HS-27A (cell line): ENCODE measurements around the gene GREB1.

Experiments used
- DNase-seq: peaks from one replicate; pipeline ENCODE4 v3.0.0-alpha.2; 2012; ENCODE audit warnings: low read depth, missing footprints

Gene GREB1

GRCh38 chr2:11681722-11682589 lies 148.1 kb downstream of the GREB1 start:
- no peak for DNase-seq

- DNase-seq, result no peak
Observed at GRCh38 chr2:11682590-11682915, 148.7 kb downstream of the GREB1 start.

GRCh38 chr2:11683476-11683875 lies 149.6 kb downstream of the GREB1 start:
- DNase-seq, result no peak

- DNase-seq, result no peak
Observed at GRCh38 chr2:11683966-11684365, 150.1 kb downstream of the GREB1 start.

GRCh38 chr2:11684894-11685460 lies 151.1 kb downstream of the GREB1 start:
- no peak for DNase-seq

GRCh38 chr2:11685906-11686470 lies 152.1 kb downstream of the GREB1 start:
- no peak for DNase-seq

GRCh38 chr2:11687736-11688135 lies 153.9 kb downstream of the GREB1 start:
- DNase-seq, result no peak

GRCh38 chr2:11688222-11689069 lies 154.6 kb downstream of the GREB1 start:
- peak; percentile 76 for DNase-seq

GRCh38 chr2:11691076-11691660 lies 157.3 kb downstream of the GREB1 start:
- DNase-seq, result no peak
